Vagina (tissue), 2 donors: ENCODE measurements around the gene BNC2.

ENCODE experiments used
- POLR2AphosphoS5 ChIP-seq, 2 donors: sonication (generic); formaldehyde crosslinking; IDR thresholded peaks; one replicate each; pipeline ENCODE4 v1.9.0; 2017; ENCODE audit warnings: antibody characterized with exemption in 2 of 2, mild to moderate bottlenecking in 2 of 2, low read depth in 1 of 2; ENCODE audit not compliant: insufficient read depth in 1 of 2
- TF ChIP-seq, protein P1 (sequence below), 3 experiments: fragments of 450-650 bp in 2 of 3; fragments of 200-600 bp in 1 of 3; sonication (generic) in 1 of 3; IDR thresholded peaks; one replicate each; pipeline ENCODE4 v1.5.1; 2017 to 2019; ENCODE audit warnings: antibody characterized with exemption in 3 of 3, mild to moderate bottlenecking in 2 of 3, moderate library complexity in 2 of 3

DNA sequence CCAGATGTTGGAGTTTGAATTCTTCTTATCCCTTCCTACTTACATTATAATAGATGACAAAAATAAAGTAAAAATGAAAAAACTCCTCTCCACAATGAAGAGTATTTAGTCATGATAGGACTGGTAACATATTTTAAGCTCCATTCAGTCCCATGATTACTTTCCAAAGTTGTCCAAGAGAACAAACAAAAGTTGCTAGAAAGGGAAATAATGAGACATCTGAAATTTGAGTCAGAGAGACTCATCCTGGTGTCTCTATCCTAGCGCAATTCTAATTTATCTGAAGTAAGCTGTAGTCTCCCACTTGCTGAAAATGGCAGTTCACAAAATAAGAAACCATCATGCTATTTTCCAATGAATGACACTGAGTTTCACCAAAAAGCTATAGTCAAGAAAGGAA, 152.2 kb downstream of the BNC2 start:
- TF ChIP-seq, protein P1, sequence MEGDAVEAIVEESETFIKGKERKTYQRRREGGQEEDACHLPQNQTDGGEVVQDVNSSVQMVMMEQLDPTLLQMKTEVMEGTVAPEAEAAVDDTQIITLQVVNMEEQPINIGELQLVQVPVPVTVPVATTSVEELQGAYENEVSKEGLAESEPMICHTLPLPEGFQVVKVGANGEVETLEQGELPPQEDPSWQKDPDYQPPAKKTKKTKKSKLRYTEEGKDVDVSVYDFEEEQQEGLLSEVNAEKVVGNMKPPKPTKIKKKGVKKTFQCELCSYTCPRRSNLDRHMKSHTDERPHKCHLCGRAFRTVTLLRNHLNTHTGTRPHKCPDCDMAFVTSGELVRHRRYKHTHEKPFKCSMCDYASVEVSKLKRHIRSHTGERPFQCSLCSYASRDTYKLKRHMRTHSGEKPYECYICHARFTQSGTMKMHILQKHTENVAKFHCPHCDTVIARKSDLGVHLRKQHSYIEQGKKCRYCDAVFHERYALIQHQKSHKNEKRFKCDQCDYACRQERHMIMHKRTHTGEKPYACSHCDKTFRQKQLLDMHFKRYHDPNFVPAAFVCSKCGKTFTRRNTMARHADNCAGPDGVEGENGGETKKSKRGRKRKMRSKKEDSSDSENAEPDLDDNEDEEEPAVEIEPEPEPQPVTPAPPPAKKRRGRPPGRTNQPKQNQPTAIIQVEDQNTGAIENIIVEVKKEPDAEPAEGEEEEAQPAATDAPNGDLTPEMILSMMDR (IDR thresholded peaks at IDR 0.05), result no peak
- TF ChIP-seq POLR2AphosphoS5 (IDR thresholded peaks at IDR 0.05; ENCODE audit: insufficient read depth in 1 of 2, low read depth in 1 of 2), result no peak
